Heart right ventricle (tissue), 16 donors: Measurements from ENCODE around the gene ZCCHC17. TPM values are rescaled to one million over a fixed set of nuclear protein-coding genes. Genes with fewer than 3 reads are reported as not detected.

Source experiments
- ATAC-seq, 8 donors: fragments of 200-7000 bp; cut with Tn5 transposase; one replicate each; pipeline ENCODE4 v1.9.1; 2020; ENCODE audit warnings: mild to moderate bottlenecking in 8 of 8, moderate library complexity in 8 of 8, moderate number of reproducible peaks in 1 of 8
- DNase-seq, 2 donors: peaks; one replicate each; pipeline ENCODE4 v3.0.0-alpha.2; 2020
- H3K27ac ChIP-seq, 10 donors: fragments of 200-600 bp; sonication (generic) in 2 of 10; one replicate each; pipeline versions ENCODE4 v1.5.0 to v1.8.0; 2020 to 2022; ENCODE audit warnings: mild to moderate bottlenecking in 3 of 10
- H3K27me3 ChIP-seq, 7 donors: fragments of 200-600 bp; one replicate each; pipeline ENCODE4 v1.8.0; 2021 to 2022; ENCODE audit warnings: mild to moderate bottlenecking in 2 of 7
- H3K36me3 ChIP-seq, 9 donors: fragments of 200-600 bp; sonication (generic) in 1 of 9; one replicate each; pipeline versions ENCODE4 v1.5.0 to v1.8.0; 2020 to 2022; ENCODE audit warnings: mild to moderate bottlenecking in 2 of 9
- H3K4me1 ChIP-seq, 9 donors: fragments of 200-600 bp; sonication (generic) in 1 of 9; one replicate each; pipeline versions ENCODE4 v1.5.0 to v1.8.0; 2020 to 2022; ENCODE audit warnings: mild to moderate bottlenecking in 4 of 9
- H3K4me3 ChIP-seq, 10 donors: fragments of 200-600 bp; sonication (generic) in 2 of 10; one replicate each; pipeline versions ENCODE4 v1.5.0 to v1.8.0; 2020 to 2022; ENCODE audit warnings: mild to moderate bottlenecking in 7 of 10, moderate library complexity in 2 of 10
- H3K9me3 ChIP-seq, 11 donors: fragments of 200-600 bp in 10 of 11; sonication (generic) in 2 of 11; one replicate each; pipeline versions ENCODE4 v1.5.0 to v1.8.0; 2013 to 2022; ENCODE audit warnings: mild to moderate bottlenecking in 2 of 11, control low read depth in 1 of 11, moderate library complexity in 1 of 11
- CTCF ChIP-seq, 9 donors: fragments of 200-600 bp; sonication (generic) in 2 of 9; IDR thresholded peaks; one replicate each; pipeline versions ENCODE4 v1.5.0 to v1.8.0; 2021 to 2022; ENCODE audit warnings: antibody characterized with exemption in 9 of 9, mild to moderate bottlenecking in 5 of 9, moderate library complexity in 1 of 9
- WGBS, 2 donors: extraction: QIAGEN DNeasy Blood & Tissue Kit; methylation state at CpG; one replicate each; pipeline ENCODE4 v1.1.7; 2013; ENCODE audit warnings: inconsistent platforms in 1 of 2; 5-methylcytosine and 5-hydroxymethylcytosine counted together
- intact Hi-C, 10 donors: fragments of 100-400 bp; cut with DNase I; formaldehyde crosslinking; loops; one replicate each; pipeline versions ENCODE4 v1.11.1 to v1.14.2; 2022
- polyA plus RNA-seq, 2 donors: library from polyadenylated mRNA; stranded (reverse); fragments of 200-250 nt; gene quantifications; one replicate each; pipeline ENCODE4 v1.2.3, GENCODE V29; 2013
- total RNA-seq, 10 donors: library from RNA; stranded (reverse); fragmentation: NEBNext Ultra II Directional in 3 of 10; extraction: Animal tissue kit (Norgen Biotek cat#: 25700) in 3 of 10; gene quantifications; one replicate each; pipeline versions ENCODE4 v1.2.1 to v1.2.4, GENCODE V29; 2021 to 2023
- donor health status: Arrhythmogenic right ventricular cardiomyopathy.
- donor health status: ischemic (EF 13 %, LVEDD 7.1; RV severe dilation, severe dysfunction).
- donor health status: healthy with polysubstance abuse.
- donor health status: DM: no; HTN: yes; CAD: no.
- donor health status: DM: no; HTN: no; CAD: no.
- donor health status: ischemic (EF 25% LVEDD 6.9; RV normal size, moderate dysfunction).
- donor health status: ischemic (EF 25% LVEDD 5.7; RV mildly dilated, moderate dysfunction).
- donor health status: healthy.
- donor health status: DM: yes; HTN: yes; CAD: no.
- donor health status: Ischemic cardiomyopathy.
- donor health status: ischemic (EF 35%, LVEDD 5.7; RV mildly dilated, moderate dysfunction).
- donor health status: nonischemic (EF 11% LVEDD 7.7; RV severe dilation, severe dysfunction).
- donor health status: DM: yes; HTN: yes; CAD: no.
- donor health status: PGD.
- donor health status: ischemic (EF 29% LVEDD 5.4; RV normal size, mild dysfunction).
- donor health status: nonischemic (EF 23%, LVEDD 6.1; RV moderate dilation, normal function).

The ZCCHC17 gene
- total and polyA plus RNA-seq, 12 donors: 10.0 to 26.6 (median 14.2) TPM

GRCh38 chr1:31300193-31300592 is 3.4 kb downstream of the ZCCHC17 start:
- 93 to 96% methylated on average over 3 of the region's 3 CpGs for WGBS, 2 donors

GRCh38 chr1:31302709-31303441 is 6.0 kb downstream of the ZCCHC17 start:
- DNase-seq: no peak
- Histone ChIP-seq H3K4me1 (peaks cover 0 to 28% (median 15%) of the 10 kb centered on the region in 9 donors), H3K4me3 (no peak overlapping the region), H3K36me3 (peaks cover 0 to 5% (median 0%) of the 10 kb centered on the region in 9 donors), H3K27me3 (no peaks in the 10 kb centered on the region), H3K9me3 (no peaks in the 10 kb centered on the region), H3K27ac (no peak overlapping the region)
- ATAC-seq: no peak
- TF ChIP-seq CTCF (IDR thresholded peaks at IDR 0.05): no peak
- intact Hi-C loops: no loop called here
- WGBS, 2 donors: 75 to 81% methylated on average over 7 of the region's 7 CpGs

More at GRCh38 chr1:31300193-31300592, 3.4 kb downstream of the ZCCHC17 start:
- H3K27ac ChIP-seq: no peak overlapping the region
- H3K36me3 ChIP-seq: peaks cover 0 to 4% (median 0%) of the 10 kb centered on the region in 9 donors
- intact Hi-C loops: no loop called here
- no peak for DNase-seq
- TF ChIP-seq CTCF (IDR thresholded peaks at IDR 0.05): no peak
- H3K4me3 ChIP-seq: no peak overlapping the region
- peaks cover 0 to 38% (median 30%) of the 10 kb centered on the region in 9 donors for H3K4me1 ChIP-seq
- ATAC-seq: no peak
- no peaks in the 10 kb centered on the region for H3K9me3 ChIP-seq
- no peaks in the 10 kb centered on the region for H3K27me3 ChIP-seq

- peaks cover 0 to 4% (median 0%) of the 10 kb centered on the region in 9 donors for H3K4me1 ChIP-seq
- 89 to 91% methylated on average over 3 of the region's 3 CpGs for WGBS, 2 donors
- H3K36me3 ChIP-seq: peaks cover 0 to 28% (median 8%) of the 10 kb centered on the region in 9 donors
- H3K4me3 ChIP-seq: no peak overlapping the region
- intact Hi-C loops: no loop called here
- H3K9me3 ChIP-seq: no peaks in the 10 kb centered on the region
- no peak for ATAC-seq
- no peak for DNase-seq
- no peaks in the 10 kb centered on the region for H3K27me3 ChIP-seq
- no peak for TF ChIP-seq CTCF (IDR thresholded peaks at IDR 0.05)
- H3K27ac ChIP-seq: no peak overlapping the region
Measured at GRCh38 chr1:31306278-31306677, 9.4 kb downstream of the ZCCHC17 start.

- intact Hi-C loops: no loop called here
- 36 to 41% methylated on average over 1 of the region's 1 CpG for WGBS, 2 donors
- no peak overlapping the region for H3K4me3 ChIP-seq
- no peak overlapping the region for H3K27ac ChIP-seq
- H3K4me1 ChIP-seq: peaks cover 0 to 4% (median 0%) of the 10 kb centered on the region in 9 donors
- DNase-seq: no peak
- no peaks in the 10 kb centered on the region for H3K9me3 ChIP-seq
- H3K36me3 ChIP-seq: peaks cover 0 to 46% (median 16%) of the 10 kb centered on the region in 9 donors
- no peak for ATAC-seq
- H3K27me3 ChIP-seq: no peaks in the 10 kb centered on the region
- TF ChIP-seq CTCF (IDR thresholded peaks at IDR 0.05): no peak
Measured at GRCh38 chr1:31308036-31308435, 11.2 kb downstream of the ZCCHC17 start.
